Caco-2 (cell line): ENCODE results near the gene SAG. TPM values are rescaled to one million over a fixed set of nuclear protein-coding genes. Genes with fewer than 3 reads are reported as not detected.

ENCODE experiments used
- BruUV-seq: library from RNA; stranded (reverse); fragments of 400-500 nt; replicated peaks from 2 replicates; lab custom pipeline; 2021; lab: Mats Ljungman, UMichigan
- CTCF ChIA-PET: fragments of 300-600 bp; sonication (Branson Sonifier 250); formaldehyde crosslinking; loops from one replicate; lab custom pipeline; 2022; ENCODE audit warnings: antibody characterized with exemption; lab: Charles Lee
- POLR2A ChIA-PET: fragments of 300-600 bp; sonication (Branson Sonifier 250); formaldehyde crosslinking; loops from one replicate; lab custom pipeline; 2022; ENCODE audit warnings: antibody characterized with exemption; lab: Charles Lee
- DNase-seq, 2 experiments: peaks; one replicate each; pipeline versions ENCODE4 v3.0.0 to v3.0.0-alpha.2; 2020 to 2022
- H3K27me3 ChIP-seq: replicated peaks from 2 replicates; pipeline ENCODE4 v1.6.0; 2011; ENCODE audit warnings: low read length; ENCODE audit not compliant: control insufficient read depth, insufficient read depth
- H3K36me3 ChIP-seq: 2 replicates; pipeline ENCODE4 v1.5.1; 2011; ENCODE audit warnings: low read length; ENCODE audit not compliant: control insufficient read depth, insufficient read depth
- H3K4me1 ChIP-seq: fragments of 250-450 bp; sonication (Bioruptor Pico); 2 replicates; pipeline ENCODE4 v1.5.1; 2020; ENCODE audit warnings: mild to moderate bottlenecking
- H3K4me3 ChIP-seq: 2 replicates; pipeline ENCODE4 v1.5.1; 2011; ENCODE audit warnings: low read depth, mild to moderate bottlenecking, control low read depth, low read length
- H3K9me3 ChIP-seq: fragments of 250-450 bp; sonication (Bioruptor Pico); 2 replicates; pipeline ENCODE4 v1.5.1; 2020; ENCODE audit warnings: mild to moderate bottlenecking, moderate library complexity
- H3K27ac Mint-ChIP-seq: one replicate; pipeline ENCODE4 v1.8.0; 2022; ENCODE audit warnings: mixed read lengths; ENCODE audit not compliant: unreplicated experiment
- H3K27me3 Mint-ChIP-seq: one replicate; pipeline ENCODE4 v1.8.0; 2022; ENCODE audit warnings: mixed read lengths; ENCODE audit not compliant: insufficient read depth, unreplicated experiment
- H3K36me3 Mint-ChIP-seq: one replicate; pipeline ENCODE4 v1.8.0; 2022; ENCODE audit warnings: mild to moderate bottlenecking, mixed read lengths; ENCODE audit not compliant: insufficient read depth, unreplicated experiment
- H3K4me1 Mint-ChIP-seq: one replicate; pipeline ENCODE4 v1.8.0; 2022; ENCODE audit warnings: low read depth, mixed read lengths; ENCODE audit not compliant: unreplicated experiment
- H3K4me3 Mint-ChIP-seq: one replicate; pipeline ENCODE4 v1.8.0; 2022; ENCODE audit warnings: mild to moderate bottlenecking, moderate library complexity, mixed read lengths; ENCODE audit not compliant: unreplicated experiment
- H3K9me3 Mint-ChIP-seq: one replicate; pipeline ENCODE4 v1.8.0; 2022; ENCODE audit warnings: mixed read lengths; ENCODE audit not compliant: unreplicated experiment
- intact Hi-C: fragments of 100-400 bp; cut with micrococcal nuclease; formaldehyde crosslinking; loops from one replicate; pipeline ENCODE4 v1.10.0; 2022; ENCODE audit not compliant: unreplicated experiment
- total RNA-seq: library from RNA; stranded (reverse); gene quantifications from 2 replicates; pipeline ENCODE4 v1.2.3, GENCODE V29; 2022
- TF ChIP-seq, protein P1 (sequence below), 2 experiments: fragments of 200-600 bp in 1 of 2; IDR thresholded peaks; 1 replicate in 1 of 2; 2 replicates in 1 of 2; pipeline versions ENCODE4 v1.5.1 to v1.8.0; 2011 to 2022; ENCODE audit warnings: antibody characterized with exemption in 1 of 2, control low read depth in 1 of 2, inconsistent platforms in 1 of 2, low read depth in 1 of 2, low read length in 1 of 2, mild to moderate bottlenecking in 1 of 2, moderate library complexity in 1 of 2; ENCODE audit not compliant: insufficient read depth in 1 of 2, severe bottlenecking in 1 of 2, unreplicated experiment in 1 of 2

SAG gene
- total RNA-seq, 1 experiment from 2014 or later, result not detected

- Mint-ChIP-seq H3K27me3 (no peaks in the 10 kb centered on the region), H3K4me3 (no peak overlapping the region), H3K9me3 (no peaks in the 10 kb centered on the region), H3K4me1 (no peaks in the 10 kb centered on the region), H3K36me3 (no peaks in the 10 kb centered on the region), H3K27ac (no peak overlapping the region)
- CTCF ChIA-PET, result no interaction called here
- no peak for DNase-seq
- no peaks in the 10 kb centered on the region for H3K36me3 ChIP-seq
- POLR2A ChIA-PET, result no interaction called here
- H3K4me3 ChIP-seq, result no peak overlapping the region
- H3K4me1 ChIP-seq, result no peaks in the 10 kb centered on the region
- TF ChIP-seq, protein P1, sequence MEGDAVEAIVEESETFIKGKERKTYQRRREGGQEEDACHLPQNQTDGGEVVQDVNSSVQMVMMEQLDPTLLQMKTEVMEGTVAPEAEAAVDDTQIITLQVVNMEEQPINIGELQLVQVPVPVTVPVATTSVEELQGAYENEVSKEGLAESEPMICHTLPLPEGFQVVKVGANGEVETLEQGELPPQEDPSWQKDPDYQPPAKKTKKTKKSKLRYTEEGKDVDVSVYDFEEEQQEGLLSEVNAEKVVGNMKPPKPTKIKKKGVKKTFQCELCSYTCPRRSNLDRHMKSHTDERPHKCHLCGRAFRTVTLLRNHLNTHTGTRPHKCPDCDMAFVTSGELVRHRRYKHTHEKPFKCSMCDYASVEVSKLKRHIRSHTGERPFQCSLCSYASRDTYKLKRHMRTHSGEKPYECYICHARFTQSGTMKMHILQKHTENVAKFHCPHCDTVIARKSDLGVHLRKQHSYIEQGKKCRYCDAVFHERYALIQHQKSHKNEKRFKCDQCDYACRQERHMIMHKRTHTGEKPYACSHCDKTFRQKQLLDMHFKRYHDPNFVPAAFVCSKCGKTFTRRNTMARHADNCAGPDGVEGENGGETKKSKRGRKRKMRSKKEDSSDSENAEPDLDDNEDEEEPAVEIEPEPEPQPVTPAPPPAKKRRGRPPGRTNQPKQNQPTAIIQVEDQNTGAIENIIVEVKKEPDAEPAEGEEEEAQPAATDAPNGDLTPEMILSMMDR (IDR thresholded peaks at IDR 0.05; ENCODE audit: insufficient read depth in 1 of 2, low read depth in 1 of 2, low read length in 1 of 2, severe bottlenecking in 1 of 2, unreplicated experiment in 1 of 2), result no peak
- H3K9me3 ChIP-seq, result no peaks in the 10 kb centered on the region
- no TSS peak for BruUV-seq
- H3K27me3 ChIP-seq, result no peaks in the 10 kb centered on the region
- intact Hi-C loops, result no loop called here
Measured at GRCh38 chr2:233328922-233329321, 21.3 kb downstream of the SAG start.

- intact Hi-C loops, result no loop called here
- Mint-ChIP-seq H3K27me3 (no peaks in the 10 kb centered on the region), H3K4me3 (no peak overlapping the region), H3K4me1 (no peaks in the 10 kb centered on the region), H3K27ac (no peak overlapping the region), H3K36me3 (no peaks in the 10 kb centered on the region), H3K9me3 (no peaks in the 10 kb centered on the region)
- POLR2A ChIA-PET, result no interaction called here
- no peak for DNase-seq
- Histone ChIP-seq H3K4me3 (no peak overlapping the region), H3K27me3 (no peaks in the 10 kb centered on the region), H3K4me1 (no peaks in the 10 kb centered on the region), H3K9me3 (no peaks in the 10 kb centered on the region), H3K36me3 (no peaks in the 10 kb centered on the region)
- no TSS peak for BruUV-seq
- CTCF ChIA-PET, result no interaction called here
- TF ChIP-seq, protein P1 (IDR thresholded peaks at IDR 0.05; ENCODE audit: insufficient read depth in 1 of 2, low read depth in 1 of 2, low read length in 1 of 2, severe bottlenecking in 1 of 2, unreplicated experiment in 1 of 2), result no peak
Measured at GRCh38 chr2:233329489-233330135, 22.0 kb downstream of the SAG start.

- BruUV-seq, result no TSS peak
- intact Hi-C loops, result no loop called here
Measured at GRCh38 chr2:233331536-233331935, 23.9 kb downstream of the SAG start.

More at GRCh38 chr2:233331536-233331935, 23.9 kb downstream of the SAG start:
- H3K27me3 ChIP-seq, result no peaks in the 10 kb centered on the region
- H3K4me1 ChIP-seq, result no peaks in the 10 kb centered on the region
- Mint-ChIP-seq H3K27me3 (no peaks in the 10 kb centered on the region), H3K36me3 (no peaks in the 10 kb centered on the region), H3K4me3 (no peak overlapping the region), H3K9me3 (no peaks in the 10 kb centered on the region), H3K4me1 (no peaks in the 10 kb centered on the region), H3K27ac (no peak overlapping the region)
- no peak overlapping the region for H3K4me3 ChIP-seq
- H3K9me3 ChIP-seq, result no peaks in the 10 kb centered on the region
- DNase-seq, result no peak
- CTCF ChIA-PET, result no interaction called here
- H3K36me3 ChIP-seq, result no peaks in the 10 kb centered on the region
- POLR2A ChIA-PET, result no interaction called here
- TF ChIP-seq, protein P1 (IDR thresholded peaks at IDR 0.05; ENCODE audit: insufficient read depth in 1 of 2, low read depth in 1 of 2, low read length in 1 of 2, severe bottlenecking in 1 of 2, unreplicated experiment in 1 of 2), result no peak
